B cell (primary cell): ENCODE measurements around the gene FHIP1A. TPM values are rescaled to one million over a fixed set of nuclear protein-coding genes. Genes with fewer than 3 reads are reported as not detected.

Experiments used
- ATAC-seq: fragments of 200-7000 bp; cut with Tn5 transposase; one replicate; pipeline ENCODE4 v1.10.0; 2021; ENCODE audit warnings: low read depth, mild to moderate bottlenecking, moderate number of reproducible peaks, moderate library complexity
- CTCF ChIA-PET: fragments of 350-600 bp; sonication (Branson Sonifier 250); formaldehyde crosslinking; loops from one replicate; lab custom pipeline; 2021; ENCODE audit warnings: antibody characterized with exemption, inconsistent platforms; lab: Charles Lee
- POLR2A ChIA-PET: fragments of 350-600 bp; sonication (Branson Sonifier 250); formaldehyde crosslinking; loops from one replicate; lab custom pipeline; 2021; ENCODE audit warnings: antibody characterized with exemption; lab: Charles Lee
- DNase-seq: peaks from one replicate; pipeline ENCODE4 v3.0.0; 2013
- H2AFZ ChIP-seq: 2 replicates; pipeline ENCODE4 v1.6.1; 2012; ENCODE audit warnings: mild to moderate bottlenecking, low read depth, low read length; ENCODE audit not compliant: insufficient read depth, poor library complexity, severe bottlenecking
- H3K27ac ChIP-seq, 2 donors: 1 replicate in 1 of 2; 2 replicates in 1 of 2; pipeline ENCODE4 v1.5.1; 2012 to 2013; ENCODE audit warnings: low read length in 2 of 2, mild to moderate bottlenecking in 2 of 2, moderate library complexity in 1 of 2
- H3K27me3 ChIP-seq, 4 experiments: fragments of 200-600 bp in 1 of 4; sonication (generic) in 1 of 4; replicated peaks in 1 of 4; 1 replicate in 2 of 4; 2 replicates in 2 of 4; pipeline versions ENCODE4 v1.6.1 to v1.7.0; 2013 to 2016; ENCODE audit warnings: low read length in 3 of 4, mild to moderate bottlenecking in 2 of 4, mixed read lengths in 1 of 4, moderate library complexity in 1 of 4; ENCODE audit not compliant: insufficient read depth in 4 of 4, control insufficient read depth in 3 of 4; ENCODE audit errors: control extremely low read depth in 1 of 4
- H3K36me3 ChIP-seq, 2 experiments: replicated peaks in 1 of 2; 1 replicate in 1 of 2; 2 replicates in 1 of 2; pipeline versions ENCODE4 v1.6.1 to v1.7.1; 2013; ENCODE audit warnings: low read length in 1 of 2; ENCODE audit not compliant: insufficient read depth in 2 of 2, control insufficient read depth in 1 of 2; ENCODE audit errors: control extremely low read depth in 1 of 2, extremely low read depth in 1 of 2
- H3K4me1 ChIP-seq, 2 donors: fragments of 200-600 bp in 1 of 2; sonication (generic) in 1 of 2; 1 replicate in 1 of 2; 2 replicates in 1 of 2; pipeline versions ENCODE4 v1.5.1 to v1.6.1; 2013 to 2017; ENCODE audit warnings: low read length in 2 of 2; ENCODE audit not compliant: control insufficient read depth in 2 of 2, insufficient read depth in 2 of 2
- H3K4me2 ChIP-seq: replicated peaks from 2 replicates; pipeline ENCODE3; 2012; ENCODE audit warnings: mild to moderate bottlenecking, low read depth, low read length; ENCODE audit not compliant: poor library complexity, severe bottlenecking
- H3K4me3 ChIP-seq, 5 experiments: fragments of 200-600 bp in 1 of 5; sonication (generic) in 1 of 5; 1 replicate in 3 of 5; 2 replicates in 2 of 5; pipeline versions ENCODE4 v1.5.1 to v1.7.0; 2011 to 2016; ENCODE audit warnings: low read length in 4 of 5, mild to moderate bottlenecking in 4 of 5, low read depth in 2 of 5, control low read depth in 1 of 5, moderate library complexity in 1 of 5; ENCODE audit not compliant: insufficient read depth in 1 of 5; ENCODE audit errors: control extremely low read depth in 1 of 5, extremely low read depth in 1 of 5
- H3K79me2 ChIP-seq: fragments of 200-600 bp; sonication (generic); one replicate; pipeline ENCODE4 v1.6.0; 2016; ENCODE audit warnings: low read length; ENCODE audit not compliant: control insufficient read depth, insufficient read depth
- H3K9ac ChIP-seq: fragments of 200-600 bp; sonication (generic); 2 replicates; pipeline ENCODE4 v1.6.1; 2017; ENCODE audit warnings: mild to moderate bottlenecking, low read length, moderate library complexity
- H3K9me3 ChIP-seq, 3 donors: one replicate each; pipeline versions ENCODE4 v1.6.1 to v1.7.1; 2013; ENCODE audit warnings: low read length in 2 of 3; ENCODE audit not compliant: control insufficient read depth in 2 of 3, insufficient read depth in 1 of 3; ENCODE audit errors: control extremely low read depth in 1 of 3
- H4K20me1 ChIP-seq: 2 replicates; pipeline ENCODE4 v1.6.0; 2012; ENCODE audit warnings: mild to moderate bottlenecking, low read length; ENCODE audit not compliant: insufficient read depth, control insufficient read depth, poor library complexity, severe bottlenecking
- H3K27ac Mint-ChIP-seq: one replicate; pipeline ENCODE4 v1.8.0; 2021; ENCODE audit warnings: mixed read lengths
- H3K27me3 Mint-ChIP-seq: one replicate; pipeline ENCODE4 v1.8.0; 2021; ENCODE audit warnings: mixed read lengths
- H3K4me1 Mint-ChIP-seq: one replicate; pipeline ENCODE4 v1.8.0; 2021; ENCODE audit warnings: mixed read lengths
- H3K4me3 Mint-ChIP-seq: one replicate; pipeline ENCODE4 v1.8.0; 2021; ENCODE audit warnings: mixed read lengths
- H3K9me3 Mint-ChIP-seq: one replicate; pipeline ENCODE4 v1.8.0; 2022; ENCODE audit warnings: mixed read lengths; ENCODE audit not compliant: insufficient read depth
- EZH2 ChIP-seq: IDR thresholded peaks from 2 replicates; pipeline ENCODE4 v1.6.1; 2012; ENCODE audit warnings: borderline replicate concordance, low read depth, mild to moderate bottlenecking, moderate library complexity, low read length; ENCODE audit not compliant: insufficient read depth, poor library complexity, severe bottlenecking
- WGBS: methylation state at CpG from one replicate; pipeline ENCODE4 v1.1.5; 2013; ENCODE audit warnings: missing lambda C conversion rate; ENCODE audit not compliant: insufficient coverage; 5-methylcytosine and 5-hydroxymethylcytosine counted together
- intact Hi-C: fragments of 100-400 bp; cut with micrococcal nuclease; formaldehyde crosslinking; loops from one replicate; pipeline ENCODE4 v1.10.0; 2022
- polyA plus RNA-seq: library from polyadenylated mRNA; depleted of rRNA; stranded (reverse); fragments of >200 nt; gene quantifications from 2 replicates; pipeline ENCODE4 v1.2.3, GENCODE V29; 2012
- total RNA-seq, 2 donors: library from RNA; stranded (reverse); fragments of 120-200 nt in 1 of 2; gene quantifications; 1 replicate in 1 of 2; 2 replicates in 1 of 2; pipeline versions ENCODE4 v1.2.3 to v1.2.4, GENCODE V29; 2013 to 2022
- TF ChIP-seq, protein P1 (sequence below): fragments of 200-600 bp; IDR thresholded peaks from one replicate; pipeline ENCODE4 v1.8.0; 2022; ENCODE audit warnings: antibody characterized with exemption, mild to moderate bottlenecking

FHIP1A gene
- total and polyA plus RNA-seq, 2 donors (not counting 1 experiment from before 2014, with no cell fraction given) = 0.03 to 0.76 TPM

DNA sequence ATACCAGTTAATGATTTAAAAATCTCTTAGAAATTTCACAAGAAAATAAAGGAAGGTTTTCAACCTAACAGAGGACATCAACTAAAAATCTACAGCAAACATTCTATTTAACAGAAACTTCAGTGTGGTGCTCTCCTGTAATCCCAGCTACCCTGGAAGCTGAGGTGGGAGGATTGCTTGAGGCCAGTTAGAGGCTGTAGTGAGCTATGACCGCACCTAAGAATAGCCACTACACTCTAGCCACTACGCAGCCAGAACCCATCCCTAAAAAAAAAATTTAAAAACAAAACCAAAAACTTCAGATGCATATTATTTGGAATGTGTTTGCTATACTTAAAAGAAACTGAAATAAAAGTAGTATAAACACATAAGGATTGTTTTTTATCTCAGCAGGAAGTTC, 7.2 kb upstream of the FHIP1A start:
- no peak overlapping the region for H3K4me2 ChIP-seq

DNA sequence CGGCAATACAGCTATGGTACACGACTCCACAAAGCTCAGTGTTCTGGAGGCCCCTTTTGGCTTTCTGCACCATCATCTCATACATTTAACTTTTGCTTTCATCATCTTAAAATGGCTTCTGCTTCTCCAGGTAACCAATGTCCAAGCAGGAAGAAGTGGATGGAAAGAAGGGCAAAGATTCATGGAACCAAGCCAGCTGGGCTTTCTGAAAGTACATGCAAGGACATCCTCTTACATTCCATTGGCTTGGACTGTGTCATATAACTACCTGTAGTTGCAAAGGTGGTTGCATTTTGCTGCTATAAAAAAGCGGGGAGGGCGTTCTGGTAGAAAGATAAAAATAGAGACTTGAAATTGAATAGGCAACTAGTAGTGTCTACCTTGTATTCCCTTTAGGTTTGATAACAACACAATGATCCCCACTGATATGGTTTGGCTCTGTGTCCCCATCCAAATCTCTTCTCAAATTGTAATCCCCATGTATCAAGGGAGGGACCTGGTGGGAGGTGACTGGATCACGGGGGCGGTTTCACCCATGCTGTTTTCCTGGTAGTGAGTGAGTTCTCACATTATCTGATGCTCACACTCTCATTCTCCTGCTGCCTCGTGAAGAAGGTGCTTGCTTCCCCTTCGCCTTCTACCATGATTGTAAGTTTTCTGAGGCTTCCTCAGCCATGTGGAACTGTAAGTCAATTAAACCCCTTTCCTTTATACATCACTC, 6.7 kb upstream of the FHIP1A start:
- peaks cover 0 to 2% of the 10 kb centered on the region in 2 donors for H3K4me1 ChIP-seq
- ATAC-seq (no peak), DNase-seq (no peak)
- no peak overlapping the region for H2AFZ ChIP-seq
- H3K9ac ChIP-seq = no peak overlapping the region
- Mint-ChIP-seq H3K9me3 (no peaks in the 10 kb centered on the region), H3K4me1 (no peaks in the 10 kb centered on the region), H3K27me3 (peaks cover 15% of the 10 kb centered on the region), H3K27ac (no peak overlapping the region), H3K4me3 (no peak overlapping the region)
- ChIA-PET CTCF (no interaction called here), POLR2A (no interaction called here)
- H4K20me1 ChIP-seq = no peaks in the 10 kb centered on the region
- no peaks in the 10 kb centered on the region for H3K9me3 ChIP-seq
- no peak overlapping the region for H3K4me3 ChIP-seq
- no peaks in the 10 kb centered on the region for H3K36me3 ChIP-seq
- no peak overlapping the region for H3K27ac ChIP-seq
- intact Hi-C loops = no loop called here
- no peak overlapping the region for H3K4me2 ChIP-seq
- WGBS = 100% methylated on average over 2 of the region's 8 CpGs
- no peaks in the 10 kb centered on the region for H3K79me2 ChIP-seq
- peaks cover 0 to 2% (median 0%) of the 10 kb centered on the region in 4 experiments for H3K27me3 ChIP-seq
- TF ChIP-seq, protein P1, sequence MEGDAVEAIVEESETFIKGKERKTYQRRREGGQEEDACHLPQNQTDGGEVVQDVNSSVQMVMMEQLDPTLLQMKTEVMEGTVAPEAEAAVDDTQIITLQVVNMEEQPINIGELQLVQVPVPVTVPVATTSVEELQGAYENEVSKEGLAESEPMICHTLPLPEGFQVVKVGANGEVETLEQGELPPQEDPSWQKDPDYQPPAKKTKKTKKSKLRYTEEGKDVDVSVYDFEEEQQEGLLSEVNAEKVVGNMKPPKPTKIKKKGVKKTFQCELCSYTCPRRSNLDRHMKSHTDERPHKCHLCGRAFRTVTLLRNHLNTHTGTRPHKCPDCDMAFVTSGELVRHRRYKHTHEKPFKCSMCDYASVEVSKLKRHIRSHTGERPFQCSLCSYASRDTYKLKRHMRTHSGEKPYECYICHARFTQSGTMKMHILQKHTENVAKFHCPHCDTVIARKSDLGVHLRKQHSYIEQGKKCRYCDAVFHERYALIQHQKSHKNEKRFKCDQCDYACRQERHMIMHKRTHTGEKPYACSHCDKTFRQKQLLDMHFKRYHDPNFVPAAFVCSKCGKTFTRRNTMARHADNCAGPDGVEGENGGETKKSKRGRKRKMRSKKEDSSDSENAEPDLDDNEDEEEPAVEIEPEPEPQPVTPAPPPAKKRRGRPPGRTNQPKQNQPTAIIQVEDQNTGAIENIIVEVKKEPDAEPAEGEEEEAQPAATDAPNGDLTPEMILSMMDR = no peak
- TF ChIP-seq EZH2 = no peak

More for the DNA sequence above, 7.2 kb upstream of the FHIP1A start:
- H3K9me3 ChIP-seq = no peaks in the 10 kb centered on the region
- no peak for ATAC-seq
- H3K4me3 Mint-ChIP-seq = no peak overlapping the region
- no peaks in the 10 kb centered on the region for H3K4me1 ChIP-seq
- H3K27me3 ChIP-seq = no peaks in the 10 kb centered on the region
- H3K27ac Mint-ChIP-seq = no peak overlapping the region
- no peak for DNase-seq
- H3K27me3 Mint-ChIP-seq = peaks cover 9% of the 10 kb centered on the region
- H3K4me1 Mint-ChIP-seq = no peaks in the 10 kb centered on the region
- no peaks in the 10 kb centered on the region for H3K36me3 ChIP-seq
- no peak overlapping the region for H3K4me3 ChIP-seq
- no CpG with 5 or more reads among the region's 2 CpGs for WGBS
- H3K27ac ChIP-seq = no peak overlapping the region
- no peaks in the 10 kb centered on the region for H3K79me2 ChIP-seq
- no peak for TF ChIP-seq EZH2
- TF ChIP-seq, protein P1 = no peak
- H3K9me3 Mint-ChIP-seq = no peaks in the 10 kb centered on the region
- intact Hi-C loops = no loop called here
- H2AFZ ChIP-seq = no peak overlapping the region
- H4K20me1 ChIP-seq = no peaks in the 10 kb centered on the region
- H3K9ac ChIP-seq = no peak overlapping the region
- POLR2A ChIA-PET = no interaction called here
- CTCF ChIA-PET = no interaction called here
